Activated CD8-positive, alpha-beta memory T cell treated with anti-CD3 and anti-CD28 coated beads for 1 hour (primary cell): ENCODE data around the gene RBM38.

Experiments
- DNase-seq, 2 donors: peaks; one replicate each; pipeline ENCODE4 v3.0.0-alpha.2; 2020; ENCODE audit warnings: low read depth in 1 of 2; ENCODE audit errors: extremely low read depth in 1 of 2

Gene RBM38

DNA sequence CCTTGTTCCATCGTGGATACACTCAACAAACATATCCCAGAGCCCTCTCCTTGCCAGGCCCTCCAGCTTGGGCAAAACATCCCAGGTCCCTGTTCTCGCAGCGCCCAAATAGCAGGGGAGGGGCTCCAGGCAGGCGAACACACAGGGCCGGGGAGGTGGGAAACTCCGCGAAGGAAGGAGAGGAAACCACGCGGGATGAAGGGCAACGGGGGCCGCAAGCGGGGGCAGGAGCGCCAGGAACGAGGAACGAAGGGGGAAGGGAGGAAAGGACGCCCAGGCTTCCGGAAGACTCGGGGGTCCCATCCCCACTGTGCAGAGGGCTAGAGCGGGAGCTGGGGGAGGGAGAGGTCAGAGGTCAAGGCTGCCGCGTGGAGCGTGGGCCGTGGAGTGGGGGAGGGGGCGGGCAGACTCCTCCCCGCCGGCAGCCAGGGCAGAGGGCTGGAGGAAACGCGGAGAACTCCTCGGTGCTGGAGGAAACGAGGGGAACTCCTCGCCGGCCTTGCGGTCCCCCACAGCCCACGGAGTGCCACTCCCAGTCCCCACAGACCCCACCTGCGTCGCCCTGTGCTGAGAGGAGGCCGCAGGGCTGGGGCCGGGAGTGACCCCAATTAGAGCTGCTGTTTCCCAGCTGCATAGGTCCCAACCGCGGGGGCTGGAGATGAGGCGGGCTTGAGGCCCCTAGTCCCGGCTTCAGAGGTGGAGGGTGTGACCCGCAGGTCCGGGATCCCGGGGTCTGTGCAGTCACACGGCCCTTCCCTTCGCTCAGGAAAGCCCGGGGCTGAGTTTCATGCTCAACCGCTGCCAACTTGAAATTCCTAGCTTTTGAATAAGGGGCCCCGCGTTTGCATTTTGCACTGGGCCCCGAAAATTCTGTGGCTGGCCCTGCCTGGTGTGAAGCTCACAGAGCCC is 1.2 kb upstream of the RBM38 start:
- no peak for DNase-seq

DNA sequence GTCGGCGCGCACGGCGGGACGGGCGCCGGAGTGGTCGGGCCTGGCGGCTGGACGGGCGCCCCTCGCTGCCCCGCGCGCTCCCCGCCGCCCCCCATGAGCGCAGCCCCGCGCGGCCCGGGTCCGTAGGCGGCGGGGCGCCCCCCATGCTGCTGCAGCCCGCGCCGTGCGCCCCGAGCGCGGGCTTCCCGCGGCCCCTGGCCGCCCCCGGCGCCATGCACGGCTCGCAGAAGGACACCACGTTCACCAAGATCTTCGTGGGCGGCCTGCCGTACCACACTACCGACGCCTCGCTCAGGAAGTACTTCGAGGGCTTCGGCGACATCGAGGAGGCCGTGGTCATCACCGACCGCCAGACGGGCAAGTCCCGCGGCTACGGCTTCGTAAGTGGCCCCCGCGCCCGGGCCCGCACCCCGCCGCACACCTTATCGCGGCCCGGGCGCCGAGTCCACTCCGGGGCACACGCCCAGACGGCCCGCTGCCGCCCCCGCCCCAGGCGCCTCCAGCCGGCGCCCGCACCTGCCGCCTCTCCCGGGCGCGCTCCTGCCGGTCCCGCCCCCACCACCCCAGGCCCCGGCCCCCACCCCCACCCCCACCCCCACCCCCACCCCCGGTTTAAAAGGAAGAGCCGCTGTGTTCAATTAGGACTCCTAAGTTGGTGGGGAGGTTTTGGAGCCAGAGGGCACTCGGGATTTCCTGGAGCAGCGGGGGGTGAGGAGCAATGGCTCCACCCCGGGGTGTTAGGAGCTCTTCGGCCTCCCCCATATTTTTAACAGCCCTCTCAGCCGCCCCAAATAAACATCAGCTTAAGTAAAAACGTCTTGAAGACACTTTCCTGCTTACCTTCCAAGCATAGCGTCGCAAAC is 474 bp downstream of the RBM38 start:
- DNase-seq = no peak

DNA sequence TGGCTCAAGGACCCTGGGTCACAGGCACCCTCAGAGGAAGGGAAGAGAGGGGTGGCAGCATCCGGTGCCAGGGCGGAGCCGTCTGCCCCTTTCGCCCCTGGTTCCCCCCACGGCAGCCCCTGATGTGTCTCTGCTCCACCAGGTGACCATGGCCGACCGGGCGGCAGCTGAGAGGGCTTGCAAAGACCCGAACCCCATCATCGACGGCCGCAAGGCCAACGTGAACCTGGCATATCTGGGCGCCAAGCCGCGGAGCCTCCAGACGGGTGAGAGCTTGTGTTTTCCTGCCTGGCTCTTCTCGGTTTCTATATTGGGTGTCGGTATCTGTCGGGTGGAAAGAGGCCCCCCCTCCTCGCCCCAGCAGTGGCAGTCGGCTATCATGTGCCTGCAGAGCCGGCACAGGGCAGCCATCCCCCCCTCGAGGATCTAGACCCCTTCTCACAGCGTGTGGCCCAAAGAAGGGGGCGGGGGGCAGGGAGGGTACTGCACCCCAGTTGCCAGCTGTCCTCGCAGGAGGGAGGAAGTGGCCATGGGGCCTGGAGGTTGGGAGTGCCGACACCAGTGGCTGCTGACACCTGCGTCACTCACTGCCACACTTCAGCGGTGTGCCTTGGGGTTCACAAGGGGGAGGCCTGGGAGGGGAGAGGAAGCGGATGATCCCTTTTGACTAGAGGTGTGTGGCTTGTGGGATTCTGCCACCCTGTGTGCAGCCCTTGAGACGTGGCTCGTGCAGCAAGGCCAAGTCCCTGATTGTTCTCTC is 1.5 kb downstream of the RBM38 start:
- DNase-seq = peak; percentile 61 to 78

DNA sequence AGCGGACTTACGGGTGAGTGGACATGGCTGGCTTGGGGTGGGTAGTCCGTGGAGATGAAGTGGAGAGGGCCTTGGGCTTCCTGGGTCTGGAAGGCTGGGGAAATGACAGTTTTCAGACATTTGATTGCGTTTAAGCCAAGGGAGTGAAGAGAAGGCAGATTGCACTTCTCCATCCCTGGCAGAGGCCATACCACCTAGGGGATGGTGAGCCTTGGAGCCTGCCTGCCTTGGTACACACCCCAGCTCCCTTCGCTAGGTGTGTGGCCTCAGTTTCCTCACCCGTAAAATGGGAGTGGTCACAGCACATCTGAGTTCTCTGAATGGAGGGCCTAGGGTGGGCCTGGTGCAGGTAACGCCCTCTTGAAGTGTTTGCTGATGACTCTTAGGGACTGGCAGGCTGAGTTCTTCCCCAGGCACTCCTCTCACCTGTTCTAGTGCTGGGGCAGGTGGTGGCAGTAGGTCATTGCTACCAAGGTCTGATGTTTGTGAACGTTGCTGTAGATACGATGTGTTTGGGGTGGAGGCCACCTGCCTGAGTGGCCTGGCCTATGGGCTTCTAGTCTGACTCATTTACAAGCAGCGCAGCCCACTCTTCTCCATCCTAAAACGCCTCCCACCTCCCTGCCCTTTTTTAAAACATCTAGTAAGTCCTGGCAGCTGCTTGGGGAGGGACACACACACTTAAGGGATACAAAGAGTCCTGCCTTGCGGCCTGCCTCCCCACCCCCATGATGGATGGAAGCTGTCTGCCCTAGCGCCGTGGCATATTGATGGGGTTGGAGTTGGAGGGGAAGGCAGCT is 2.3 kb downstream of the RBM38 start:
- DNase-seq = no peak

DNA sequence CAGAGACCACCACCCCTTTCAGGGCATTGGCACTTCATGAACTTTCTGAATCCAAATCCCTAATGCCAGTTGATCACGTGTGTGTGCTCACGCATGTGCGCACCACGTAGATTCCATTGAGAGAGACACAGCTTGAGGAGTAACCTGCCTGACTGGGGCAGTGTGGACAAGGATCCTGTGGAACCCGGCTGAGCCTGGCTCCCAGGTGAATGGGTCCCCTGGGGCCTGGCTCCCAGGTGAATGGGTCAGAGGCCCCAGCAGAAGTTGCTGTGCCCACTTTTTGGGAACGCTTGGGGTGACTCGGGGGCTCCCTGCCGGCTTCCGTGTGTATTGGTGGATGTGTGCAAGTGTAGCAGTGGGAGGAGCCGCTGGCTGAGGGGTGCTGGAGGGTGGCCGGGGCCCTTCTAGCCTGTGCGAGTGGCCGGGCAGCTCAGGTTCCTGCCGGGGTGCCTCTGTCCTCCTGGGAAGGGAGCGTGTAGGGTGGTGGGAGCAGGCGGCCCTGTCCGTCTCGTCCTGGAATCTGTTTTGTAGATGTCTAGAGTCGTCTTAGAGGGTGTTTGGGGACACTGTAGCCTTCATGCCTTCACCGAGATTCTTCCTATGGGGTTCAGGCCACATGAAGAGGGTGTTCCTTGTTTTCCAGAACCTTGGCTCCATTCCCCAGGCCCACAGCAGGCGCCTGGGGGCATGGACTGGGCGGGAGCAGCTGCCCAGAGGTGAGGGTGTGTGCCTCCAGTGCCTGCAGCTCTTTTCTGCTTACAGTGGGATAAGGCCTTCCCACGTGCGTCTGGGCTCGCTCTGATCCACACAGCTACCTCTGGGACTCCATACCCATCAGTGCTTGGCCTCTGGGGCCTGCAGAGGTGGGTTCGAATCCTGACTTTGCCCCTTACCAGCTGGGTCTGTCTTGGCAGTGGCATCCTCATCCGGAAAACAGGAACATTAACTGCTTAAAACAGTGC is 3.2 kb downstream of the RBM38 start:
- no peak for DNase-seq

DNA sequence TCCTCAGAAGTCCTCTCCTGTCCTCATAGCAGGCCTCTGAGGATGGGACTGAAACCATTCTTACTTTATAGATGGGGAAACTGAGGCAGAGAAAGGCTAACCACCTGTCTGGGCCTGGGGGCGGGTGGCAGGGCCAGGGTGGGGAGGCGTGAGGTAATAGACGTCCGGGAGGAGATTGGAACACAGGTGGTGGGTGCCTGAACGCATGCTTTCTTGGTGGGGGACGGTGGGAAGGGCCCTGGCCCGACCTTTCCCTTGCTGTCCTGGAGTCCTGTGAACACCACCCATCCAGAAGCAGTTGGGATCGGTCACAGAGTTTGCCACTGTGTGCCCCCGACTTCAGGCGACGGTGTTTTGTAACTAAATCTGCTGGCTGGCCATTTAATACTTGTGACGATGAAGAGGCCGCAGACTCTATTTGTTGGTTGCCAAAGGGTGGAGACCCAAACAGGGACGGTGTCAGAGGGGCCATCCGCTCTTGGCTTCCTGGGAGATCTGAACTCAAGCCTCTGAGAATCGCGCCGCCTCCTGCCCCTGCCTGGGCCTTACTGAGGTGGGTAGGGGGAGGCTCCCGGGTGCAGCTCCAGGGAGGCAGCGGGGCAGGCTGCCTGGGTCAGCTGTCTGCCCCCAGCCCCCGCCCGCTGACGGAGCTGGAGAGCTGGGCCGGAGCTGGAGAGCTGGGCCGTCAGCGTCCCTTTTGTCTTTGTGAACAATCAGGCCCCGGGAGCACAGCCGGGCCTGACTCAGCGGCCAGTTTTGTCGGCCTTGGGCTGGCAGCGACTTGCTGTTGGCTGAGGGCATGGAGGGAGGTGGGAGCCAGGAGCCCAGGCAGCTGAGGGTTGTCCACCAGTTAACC is 4.1 kb downstream of the RBM38 start:
- DNase-seq = no peak

DNA sequence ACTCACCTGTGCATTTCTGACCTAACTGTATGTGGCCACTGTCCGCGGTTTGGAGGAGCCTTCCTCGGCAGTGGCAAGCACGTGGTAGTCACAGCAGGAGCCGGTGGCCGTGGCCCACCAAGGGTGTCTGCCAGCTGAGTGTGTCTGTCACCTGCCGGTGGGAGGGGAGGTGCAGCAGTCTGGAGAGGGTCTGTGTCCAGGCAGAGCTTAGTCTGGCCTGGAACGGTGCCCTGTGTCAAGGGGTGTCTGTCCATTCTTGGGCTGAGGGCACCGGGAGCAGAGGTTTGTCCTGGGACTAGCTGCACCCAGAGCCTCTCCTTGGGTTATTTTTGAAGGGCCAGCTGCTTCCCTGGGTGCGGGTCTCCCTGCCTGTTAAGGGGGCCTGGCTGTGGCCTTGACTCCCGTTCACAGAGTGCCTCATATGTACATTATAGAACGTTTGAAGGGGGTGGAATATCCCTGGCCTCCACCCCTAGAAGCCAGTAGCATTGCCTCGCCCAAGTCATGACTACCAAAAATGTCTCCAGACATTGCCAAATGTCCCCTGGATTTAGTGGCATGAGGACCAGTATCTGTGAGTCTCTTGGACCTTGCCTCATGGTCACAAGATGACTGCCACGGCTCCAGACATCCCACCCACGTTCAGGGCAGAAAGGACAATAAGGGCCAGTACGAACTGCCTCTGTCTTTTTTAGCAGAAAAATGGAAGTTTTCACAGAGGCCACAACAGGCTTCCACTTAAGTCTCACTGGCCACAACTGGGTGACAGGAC is 5.2 kb downstream of the RBM38 start:
- DNase-seq = no peak

DNA sequence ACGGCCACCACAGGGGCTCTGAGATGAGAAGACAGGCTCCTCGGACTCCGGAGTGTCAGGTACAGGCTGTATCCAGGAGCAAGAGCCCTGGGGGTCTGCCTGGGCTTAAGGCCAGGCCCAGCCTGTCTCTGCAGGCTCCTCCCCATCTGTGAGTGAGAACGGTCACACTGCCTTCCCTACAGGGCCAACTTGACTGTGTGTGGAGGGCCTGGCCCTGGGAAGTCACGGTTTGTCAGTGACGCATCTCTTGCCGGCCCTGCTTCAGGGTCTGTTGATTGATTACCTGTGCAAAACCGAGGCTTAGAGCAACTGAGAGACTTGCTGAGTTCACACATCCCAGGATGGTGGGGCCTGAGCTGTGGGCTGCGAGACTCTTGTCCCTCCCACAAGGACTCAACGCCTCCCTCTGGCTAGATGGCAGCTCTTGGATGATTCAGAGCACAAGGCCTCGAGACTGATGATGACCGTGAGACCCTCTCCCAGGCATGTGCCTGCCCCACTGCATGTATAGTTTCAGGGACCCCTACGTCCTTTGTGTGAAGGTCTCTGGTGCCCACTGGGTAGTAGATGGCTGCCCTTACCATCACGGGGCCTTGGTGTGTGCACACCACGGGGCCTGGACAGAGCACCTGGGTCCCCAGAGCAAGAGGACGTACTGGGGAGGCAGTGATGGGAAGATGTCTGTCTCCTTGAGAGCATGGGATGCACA is 5.9 kb downstream of the RBM38 start:
- DNase-seq = no peak

DNA sequence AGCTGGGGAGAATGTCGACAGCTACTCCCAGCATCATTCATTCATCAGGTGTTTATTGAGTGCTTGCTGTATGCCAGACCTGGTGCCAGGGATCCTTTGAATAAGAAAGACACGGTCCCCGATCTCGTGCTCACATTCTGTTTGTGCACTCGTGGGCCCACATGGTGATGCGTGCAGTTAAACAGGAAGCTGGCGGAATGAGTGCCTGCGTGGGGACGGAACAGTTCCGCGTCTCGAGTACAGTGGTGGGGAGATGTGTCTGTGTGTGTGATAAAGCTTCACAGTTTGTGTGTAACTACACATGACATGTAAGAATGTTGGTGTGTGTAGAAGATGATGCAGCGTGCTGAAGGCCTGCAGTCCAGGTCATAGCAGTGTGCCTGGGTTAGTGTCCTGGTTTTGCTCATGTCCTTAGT is 6.5 kb downstream of the RBM38 start:
- DNase-seq = peak in 1 of 2 donors; percentile 44

DNA sequence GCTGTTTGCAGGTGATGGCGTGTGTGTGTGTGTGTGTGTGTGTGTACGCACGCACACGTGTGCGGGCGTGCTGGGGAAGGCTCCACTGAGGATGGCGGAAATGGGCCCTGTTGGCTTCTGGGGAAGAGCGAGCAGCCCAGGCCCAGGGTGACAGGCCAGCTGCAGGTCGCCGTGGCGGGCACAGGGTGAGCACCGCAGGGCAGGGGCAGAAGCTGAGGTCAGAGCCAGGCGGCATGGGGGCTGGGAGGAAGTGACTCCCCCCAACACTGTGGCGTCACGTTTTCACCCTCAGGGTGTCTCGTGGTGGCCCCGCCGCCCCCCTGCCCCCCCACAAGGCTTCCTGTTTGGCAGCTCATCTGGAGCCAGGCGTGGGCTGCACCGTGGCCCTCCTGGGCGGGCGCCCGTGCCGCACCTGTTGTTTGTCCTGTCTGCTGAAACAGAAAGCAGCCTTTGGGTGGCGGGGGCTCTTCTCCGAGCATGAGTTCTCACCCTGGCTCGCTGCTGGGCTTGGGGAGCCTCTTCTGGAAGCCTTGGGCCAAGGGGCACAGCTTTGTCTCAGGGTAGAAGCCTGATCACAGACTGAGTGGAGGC is 7.1 kb downstream of the RBM38 start:
- peak; percentile 80 to 93 for DNase-seq

DNA sequence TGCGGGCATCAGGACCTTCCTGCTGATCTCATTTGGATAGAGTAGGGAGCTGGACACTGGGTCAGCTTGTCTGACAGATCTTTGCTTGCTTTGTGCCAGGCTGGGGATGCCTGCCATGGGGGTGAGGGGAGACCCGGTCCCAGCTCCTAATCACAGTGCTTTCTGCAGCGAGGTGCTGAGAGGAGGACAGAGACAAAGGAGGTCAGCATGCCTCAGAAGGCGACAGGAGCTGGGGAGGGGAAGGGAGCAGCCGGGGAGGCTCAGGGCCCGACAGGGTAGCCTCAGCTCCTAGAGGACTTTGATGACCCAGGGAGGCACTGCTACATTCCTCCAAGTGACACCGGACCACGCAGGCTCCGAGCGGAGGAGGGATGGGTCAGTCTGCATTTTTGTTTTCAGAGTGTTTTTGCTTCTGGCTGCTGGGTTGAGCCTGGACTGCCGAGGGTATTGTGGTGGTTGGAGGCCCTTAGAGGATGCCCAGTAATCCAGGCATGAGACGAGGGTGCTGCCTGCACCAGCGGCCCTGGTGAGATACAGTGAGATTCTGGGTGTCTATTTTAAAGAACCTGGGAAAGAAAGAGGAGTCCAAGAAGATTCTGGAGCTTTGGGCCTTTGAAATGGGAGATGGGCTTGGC is 7.8 kb downstream of the RBM38 start:
- no peak for DNase-seq

DNA sequence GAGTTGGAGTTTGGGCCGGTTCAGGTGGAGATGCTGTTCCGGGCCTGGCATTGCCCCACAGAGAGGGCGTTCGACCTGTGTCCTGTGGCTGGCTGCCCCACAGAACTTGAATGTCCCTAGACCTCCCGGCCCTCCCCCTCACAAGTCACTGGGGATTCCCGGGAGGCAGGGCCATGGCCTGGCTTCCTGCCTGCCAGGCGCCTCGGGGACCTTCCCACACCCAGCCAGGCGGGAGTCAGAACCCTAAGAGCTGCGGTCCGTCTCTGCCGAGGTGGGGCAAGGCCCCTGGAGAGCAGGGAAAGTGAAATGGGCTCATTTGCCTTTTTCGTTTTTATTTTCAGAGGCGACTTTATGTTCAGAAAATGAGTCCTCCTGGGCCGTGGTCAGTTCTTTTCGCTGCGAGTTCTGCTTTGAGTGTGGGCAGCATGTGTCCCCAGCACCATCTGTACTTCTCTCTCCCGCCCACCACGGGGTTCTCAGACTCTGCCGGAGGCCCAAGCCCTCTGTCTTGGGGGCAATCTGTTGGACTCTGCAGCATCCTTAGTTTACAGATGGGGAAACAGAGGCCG is 8.5 kb downstream of the RBM38 start:
- no peak for DNase-seq

DNA sequence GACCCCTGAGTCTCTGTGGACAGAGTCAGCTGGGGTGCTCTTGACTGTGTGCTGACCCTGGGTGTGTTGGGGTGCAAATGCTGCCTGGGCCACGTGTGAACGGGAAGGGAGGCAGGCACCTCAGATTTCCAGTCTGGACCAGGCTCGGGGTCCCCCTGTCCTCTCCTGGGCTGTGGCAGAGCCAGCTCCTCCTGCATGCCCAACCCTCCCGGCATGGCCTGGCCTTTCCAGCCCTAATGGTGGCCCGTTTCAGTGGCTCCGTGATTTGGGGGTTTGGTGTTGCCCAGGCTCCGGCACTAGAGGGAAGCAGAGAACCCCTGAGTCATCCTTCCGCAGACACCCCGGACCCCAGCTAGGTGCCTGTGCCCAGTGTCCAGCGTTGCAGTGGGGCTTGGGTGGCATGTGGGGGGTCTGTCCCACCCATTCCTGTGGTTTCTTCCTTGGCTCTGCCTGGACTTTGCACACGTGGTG is 9.1 kb downstream of the RBM38 start:
- DNase-seq = no peak

DNA sequence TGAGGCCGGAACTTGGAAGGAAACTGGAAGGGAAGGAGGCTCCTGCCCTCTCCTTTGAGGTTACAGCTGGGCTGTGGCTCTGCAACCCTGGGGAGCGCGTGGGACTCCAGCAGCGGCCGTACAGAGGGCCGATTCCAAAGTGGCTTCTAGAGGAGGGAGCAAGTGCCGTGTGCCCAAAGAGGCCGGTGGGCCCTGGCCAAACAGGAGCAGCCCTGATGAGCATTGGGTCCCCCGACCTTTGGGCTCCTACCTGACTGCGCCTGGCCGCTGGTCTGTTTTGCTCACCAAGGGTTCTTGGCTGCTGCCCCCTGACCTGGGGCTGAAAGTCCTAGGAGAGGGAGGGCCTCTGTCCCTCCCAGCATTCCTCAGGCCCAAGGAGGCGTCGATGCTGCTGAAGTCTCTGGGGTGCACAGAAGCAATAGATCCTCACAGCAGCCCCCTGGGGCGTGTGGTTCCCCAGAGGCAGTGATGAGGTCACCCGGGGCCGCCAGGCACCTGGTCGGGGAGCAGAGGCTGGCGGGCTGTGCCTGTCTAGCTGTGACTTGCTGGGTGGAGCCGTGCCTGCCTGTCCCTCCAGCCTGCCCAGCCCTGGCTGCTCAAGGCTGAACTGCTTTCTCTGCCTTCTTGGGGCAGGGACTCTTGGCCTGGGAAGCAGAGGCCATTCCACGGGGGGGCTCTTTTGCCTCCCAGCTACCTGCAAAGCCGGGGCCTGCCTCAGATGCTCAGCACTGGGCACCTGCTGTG is 9.8 kb downstream of the RBM38 start:
- DNase-seq = no peak

DNA sequence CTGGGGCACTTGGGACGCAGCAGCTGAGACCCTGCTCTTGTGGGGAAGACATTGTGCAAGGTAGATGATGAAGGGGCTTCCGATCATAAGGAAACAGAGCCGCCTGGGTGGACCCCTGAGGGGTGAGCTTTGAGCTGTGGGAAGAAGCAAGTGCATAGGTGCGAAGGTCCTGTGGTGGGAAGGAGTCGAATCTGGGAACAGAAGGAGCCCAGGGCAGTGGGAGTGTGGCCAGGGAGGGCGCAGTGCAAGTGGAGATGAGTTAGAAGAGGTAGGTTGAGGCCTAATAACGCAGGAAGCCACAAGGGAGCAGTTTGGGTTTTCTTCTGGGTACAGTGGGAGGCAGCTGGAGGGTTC is 10.3 kb downstream of the RBM38 start:
- no peak for DNase-seq
